Activated T-cell treated with anti-CD3 and anti-CD28 coated beads for 48 hours (primary cell): ENCODE data around the gene RUNX2.

Source experiments
- DNase-seq: peaks from one replicate; pipeline ENCODE4 v3.0.0-alpha.2; 2020; ENCODE audit warnings: low read depth

RUNX2 gene

GRCh38 chr6:45415788-45416518 is 87.8 kb downstream of the RUNX2 start:
- no peak for DNase-seq

- no peak for DNase-seq
Measured at GRCh38 chr6:45416700-45417099, 88.6 kb downstream of the RUNX2 start.

- DNase-seq = no peak
Measured at GRCh38 chr6:45417436-45417835, 89.3 kb downstream of the RUNX2 start.

- peak; percentile 71 for DNase-seq
Measured at GRCh38 chr6:45419571-45420082, 91.5 kb downstream of the RUNX2 start.

- peak; percentile 47 for DNase-seq
Measured at GRCh38 chr6:45420083-45420908, 92.2 kb downstream of the RUNX2 start.

- DNase-seq = no peak
Measured at GRCh38 chr6:45420909-45421708, 93.0 kb downstream of the RUNX2 start.

GRCh38 chr6:45421709-45422502 is 93.8 kb downstream of the RUNX2 start:
- peak; percentile 58 for DNase-seq

- peak; percentile 45 for DNase-seq
Measured at GRCh38 chr6:45422503-45423110, 94.5 kb downstream of the RUNX2 start.

- DNase-seq = peak; percentile 48
Measured at GRCh38 chr6:45423111-45423823, 95.1 kb downstream of the RUNX2 start.

- DNase-seq = no peak
Measured at GRCh38 chr6:45423824-45424450, 95.8 kb downstream of the RUNX2 start.

- no peak for DNase-seq
Measured at GRCh38 chr6:45424451-45424861, 96.3 kb downstream of the RUNX2 start.

GRCh38 chr6:45426251-45426650 is 98.1 kb downstream of the RUNX2 start:
- no peak for DNase-seq

- DNase-seq = no peak
Measured at GRCh38 chr6:45427726-45428125, 99.6 kb downstream of the RUNX2 start.

GRCh38 chr6:45428727-45429126 is 100.6 kb downstream of the RUNX2 start:
- no peak for DNase-seq

- no peak for DNase-seq
Measured at GRCh38 chr6:45430590-45431202, 102.6 kb downstream of the RUNX2 start.

- DNase-seq = no peak
Measured at GRCh38 chr6:45431317-45432065, 103.4 kb downstream of the RUNX2 start.

GRCh38 chr6:45432977-45433376 is 104.8 kb downstream of the RUNX2 start:
- DNase-seq = no peak

GRCh38 chr6:45433533-45434380 is 105.6 kb downstream of the RUNX2 start:
- no peak for DNase-seq
